Thyroid gland (tissue), 4 donors: ENCODE measurements around the gene SERPINA12.

Source experiments
- POLR2A ChIP-seq, 2 donors: fragments of 450-650 bp; IDR thresholded peaks; one replicate each; pipeline ENCODE4 v1.6.1; 2017; ENCODE audit warnings: antibody characterized with exemption in 2 of 2, mild to moderate bottlenecking in 2 of 2, moderate library complexity in 1 of 2
- TF ChIP-seq, protein P1 (sequence below), 6 experiments: fragments of 200-600 bp in 3 of 6; fragments of 450-650 bp in 3 of 6; sonication (generic) in 3 of 6; IDR thresholded peaks; one replicate each; pipeline ENCODE4 v1.5.1; 2016 to 2019; ENCODE audit warnings: antibody characterized with exemption in 6 of 6, mild to moderate bottlenecking in 2 of 6, inconsistent platforms in 1 of 6, moderate library complexity in 1 of 6

DNA sequence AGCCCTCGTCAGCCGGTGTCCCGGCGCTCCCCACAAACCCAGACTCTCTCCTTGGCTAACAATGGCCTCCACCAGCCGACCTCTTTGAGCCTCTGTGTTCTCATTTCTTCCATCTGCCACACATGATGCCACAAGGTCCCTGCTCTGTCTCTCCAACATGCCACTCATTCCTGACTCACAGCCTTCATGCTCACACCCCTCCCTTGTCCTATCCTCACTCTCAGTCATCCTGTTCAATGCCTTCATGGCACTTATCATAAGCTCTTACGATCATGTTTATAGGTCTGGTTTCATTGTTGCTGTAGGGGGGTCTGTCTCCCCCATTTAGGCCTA lies 47.1 kb downstream of the SERPINA12 start:
- TF ChIP-seq, protein P1, sequence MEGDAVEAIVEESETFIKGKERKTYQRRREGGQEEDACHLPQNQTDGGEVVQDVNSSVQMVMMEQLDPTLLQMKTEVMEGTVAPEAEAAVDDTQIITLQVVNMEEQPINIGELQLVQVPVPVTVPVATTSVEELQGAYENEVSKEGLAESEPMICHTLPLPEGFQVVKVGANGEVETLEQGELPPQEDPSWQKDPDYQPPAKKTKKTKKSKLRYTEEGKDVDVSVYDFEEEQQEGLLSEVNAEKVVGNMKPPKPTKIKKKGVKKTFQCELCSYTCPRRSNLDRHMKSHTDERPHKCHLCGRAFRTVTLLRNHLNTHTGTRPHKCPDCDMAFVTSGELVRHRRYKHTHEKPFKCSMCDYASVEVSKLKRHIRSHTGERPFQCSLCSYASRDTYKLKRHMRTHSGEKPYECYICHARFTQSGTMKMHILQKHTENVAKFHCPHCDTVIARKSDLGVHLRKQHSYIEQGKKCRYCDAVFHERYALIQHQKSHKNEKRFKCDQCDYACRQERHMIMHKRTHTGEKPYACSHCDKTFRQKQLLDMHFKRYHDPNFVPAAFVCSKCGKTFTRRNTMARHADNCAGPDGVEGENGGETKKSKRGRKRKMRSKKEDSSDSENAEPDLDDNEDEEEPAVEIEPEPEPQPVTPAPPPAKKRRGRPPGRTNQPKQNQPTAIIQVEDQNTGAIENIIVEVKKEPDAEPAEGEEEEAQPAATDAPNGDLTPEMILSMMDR (IDR thresholded peaks at IDR 0.05), result no peak
- TF ChIP-seq POLR2A (IDR thresholded peaks at IDR 0.05), result no peak
